Activated T-helper 2 cell treated with anti-CD3 and anti-CD28 coated beads, Interferon-gamma antibody, Interleukin-2, Interleukin-4, amounts not matched to agents 10 μg/mL and 5 μg/mL and 100 μg/mL, durations not matched to agents 14 hours and 24 hours and 36 hours (primary cell): Measurements from ENCODE around the gene AGPAT3. TPM values are rescaled to one million over a fixed set of nuclear protein-coding genes. Genes with fewer than 3 reads are reported as not detected.

Experiments used
- DNase-seq: peaks from one replicate; pipeline ENCODE4 v3.0.0; 2021; ENCODE audit warnings: low spot score
- H3K27ac Mint-ChIP-seq: one replicate; pipeline ENCODE4 v1.8.0; 2021; ENCODE audit warnings: mixed read lengths
- H3K27me3 Mint-ChIP-seq: one replicate; pipeline ENCODE4 v1.8.0; 2021; ENCODE audit warnings: low read depth, mixed read lengths
- H3K36me3 Mint-ChIP-seq: one replicate; pipeline ENCODE4 v1.8.0; 2021; ENCODE audit warnings: low read depth, mixed read lengths
- H3K4me1 Mint-ChIP-seq: one replicate; pipeline ENCODE4 v1.8.0; 2021; ENCODE audit warnings: low read depth, mixed read lengths
- H3K4me3 Mint-ChIP-seq: one replicate; pipeline ENCODE4 v1.8.0; 2021; ENCODE audit warnings: low read depth, mild to moderate bottlenecking, moderate library complexity, mixed read lengths
- H3K9me3 Mint-ChIP-seq: one replicate; pipeline ENCODE4 v1.8.0; 2021; ENCODE audit warnings: mixed read lengths
- intact Hi-C: fragments of 100-400 bp; cut with micrococcal nuclease; formaldehyde crosslinking; loops from one replicate; pipeline ENCODE4 v1.15.1; 2023
- total RNA-seq: library from RNA; stranded (reverse); gene quantifications from 2 replicates; pipeline ENCODE4 v1.2.3, GENCODE V29; 2022

Gene AGPAT3
- total RNA-seq, 1 donor from 2014 or later = 126 TPM

DNA sequence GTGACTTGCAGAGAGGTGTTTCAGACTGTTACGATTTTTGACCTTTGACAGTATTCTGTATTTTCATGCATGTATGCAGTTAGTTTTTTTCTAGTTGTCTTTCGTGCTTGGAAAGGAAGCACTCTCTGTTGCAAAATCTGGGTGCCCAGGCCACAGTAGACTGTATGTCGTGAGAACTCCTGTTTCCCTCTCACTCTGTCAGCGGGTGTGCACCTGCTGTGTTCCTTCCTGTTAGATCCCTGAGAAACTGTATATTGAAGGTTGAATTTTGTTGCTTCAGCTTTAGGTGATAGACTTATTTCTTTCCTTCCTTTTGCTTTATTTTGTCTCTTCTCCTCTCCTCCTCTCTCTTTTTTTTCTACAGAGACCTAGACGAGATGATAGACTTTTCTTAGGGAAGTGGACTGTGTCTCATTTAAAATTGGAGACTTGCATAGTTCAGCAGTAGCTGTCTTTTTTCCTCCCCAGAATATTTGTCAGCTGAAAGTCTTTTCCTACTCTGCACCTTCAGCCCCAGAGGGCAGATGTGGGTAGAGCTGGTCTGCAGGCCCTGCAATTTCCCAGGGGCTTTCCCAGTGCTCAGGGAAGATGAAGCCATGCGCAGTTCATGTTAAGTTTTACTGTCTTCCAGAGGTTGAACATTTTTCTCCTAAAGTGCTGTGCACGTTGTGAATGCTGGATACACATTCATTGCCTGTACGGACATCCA, 148.5 kb downstream of the AGPAT3 start:
- H3K4me3 Mint-ChIP-seq = peak overlapping the region; percentile 91
- no peak for DNase-seq
- intact Hi-C loops = no loop called here
- no peaks in the 10 kb centered on the region for H3K9me3 Mint-ChIP-seq
- H3K27me3 Mint-ChIP-seq = no peaks in the 10 kb centered on the region
- peaks cover 34% of the 10 kb centered on the region for H3K36me3 Mint-ChIP-seq
- H3K4me1 Mint-ChIP-seq = peaks cover 48% of the 10 kb centered on the region
- peak overlapping the region; percentile 89 for H3K27ac Mint-ChIP-seq

- Mint-ChIP-seq H3K4me1 (peaks cover 64% of the 10 kb centered on the region), H3K27me3 (no peaks in the 10 kb centered on the region), H3K4me3 (no peak overlapping the region), H3K9me3 (no peaks in the 10 kb centered on the region), H3K27ac (peak overlapping the region; percentile 38), H3K36me3 (peaks cover 28% of the 10 kb centered on the region)
- intact Hi-C loops = no loop called here
- no peak for DNase-seq
Observed at GRCh38 chr21:44017601-44018000, 152.6 kb downstream of the AGPAT3 start.

DNA sequence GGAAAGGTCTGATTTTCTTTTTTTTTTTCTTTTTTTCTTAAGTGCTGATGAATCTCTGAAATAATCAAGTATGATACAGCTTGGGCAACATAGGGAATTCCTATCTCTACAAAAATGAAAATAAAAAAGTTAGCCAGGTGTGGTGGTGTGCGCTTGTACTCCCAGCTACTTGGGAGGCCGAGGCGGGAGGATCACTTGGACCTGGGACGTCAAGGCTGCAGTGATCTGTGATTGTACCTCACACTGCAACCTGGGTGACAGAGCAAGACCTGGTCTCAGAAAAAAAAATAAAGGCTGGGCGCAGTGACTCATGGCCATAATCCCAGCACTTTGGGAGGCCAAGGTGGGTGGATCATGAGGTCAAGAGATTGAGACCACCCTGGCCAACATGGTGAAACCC, 153.1 kb downstream of the AGPAT3 start:
- intact Hi-C loops = no loop called here
- peaks cover 64% of the 10 kb centered on the region for H3K4me1 Mint-ChIP-seq

GRCh38 chr21:44018813-44019567, 154.0 kb downstream of the AGPAT3 start:
- Mint-ChIP-seq H3K27ac (peak overlapping the region; percentile 42), H3K4me3 (no peak overlapping the region), H3K9me3 (no peaks in the 10 kb centered on the region), H3K36me3 (peaks cover 20% of the 10 kb centered on the region), H3K27me3 (no peaks in the 10 kb centered on the region), H3K4me1 (peaks cover 56% of the 10 kb centered on the region)
- intact Hi-C loops = no loop called here
- no peak for DNase-seq

More for the DNA sequence above, 153.1 kb downstream of the AGPAT3 start:
- Mint-ChIP-seq H3K4me3 (no peak overlapping the region), H3K9me3 (no peaks in the 10 kb centered on the region), H3K36me3 (peaks cover 28% of the 10 kb centered on the region), H3K27me3 (no peaks in the 10 kb centered on the region), H3K27ac (peak overlapping the region; percentile 38)
- no peak for DNase-seq

- intact Hi-C loops = no loop called here
- DNase-seq = no peak
- peaks cover 55% of the 10 kb centered on the region for H3K4me1 Mint-ChIP-seq
- no peak overlapping the region for H3K4me3 Mint-ChIP-seq
- H3K27ac Mint-ChIP-seq = peak overlapping the region; percentile 42
- no peaks in the 10 kb centered on the region for H3K27me3 Mint-ChIP-seq
- H3K36me3 Mint-ChIP-seq = peaks cover 14% of the 10 kb centered on the region
- H3K9me3 Mint-ChIP-seq = no peaks in the 10 kb centered on the region
Observed at GRCh38 chr21:44019568-44019958, 154.5 kb downstream of the AGPAT3 start.

GRCh38 chr21:44020551-44020950, 155.5 kb downstream of the AGPAT3 start:
- intact Hi-C loops = no loop called here
- peaks cover 59% of the 10 kb centered on the region for H3K4me1 Mint-ChIP-seq
- H3K27ac Mint-ChIP-seq = peak overlapping the region; percentile 20
- no peaks in the 10 kb centered on the region for H3K27me3 Mint-ChIP-seq
- no peak overlapping the region for H3K4me3 Mint-ChIP-seq
- DNase-seq = no peak
- H3K9me3 Mint-ChIP-seq = no peaks in the 10 kb centered on the region
- H3K36me3 Mint-ChIP-seq = peaks cover 9% of the 10 kb centered on the region

- no peaks in the 10 kb centered on the region for H3K9me3 Mint-ChIP-seq
- no peak for DNase-seq
- H3K27me3 Mint-ChIP-seq = no peaks in the 10 kb centered on the region
- intact Hi-C loops = no loop called here
- no peak overlapping the region for H3K4me3 Mint-ChIP-seq
- peaks cover 11% of the 10 kb centered on the region for H3K36me3 Mint-ChIP-seq
- peak overlapping the region; percentile 1 for H3K27ac Mint-ChIP-seq
- H3K4me1 Mint-ChIP-seq = peaks cover 60% of the 10 kb centered on the region
Observed at GRCh38 chr21:44021064-44021463, 156.0 kb downstream of the AGPAT3 start.

- intact Hi-C loops = loop anchor here (2.0 kb wide), 1 partner anchor 41 kb away; no protein-coding TSS in a partner anchor
- no peaks in the 10 kb centered on the region for H3K9me3 Mint-ChIP-seq
- H3K36me3 Mint-ChIP-seq = peaks cover 20% of the 10 kb centered on the region
- peaks cover 46% of the 10 kb centered on the region for H3K4me1 Mint-ChIP-seq
- H3K27me3 Mint-ChIP-seq = no peaks in the 10 kb centered on the region
- no peak for DNase-seq
- H3K27ac Mint-ChIP-seq = no peak overlapping the region
- H3K4me3 Mint-ChIP-seq = no peak overlapping the region
Observed at GRCh38 chr21:44024257-44024656, 159.2 kb downstream of the AGPAT3 start.

- DNase-seq = no peak
- Mint-ChIP-seq H3K27me3 (no peaks in the 10 kb centered on the region), H3K9me3 (no peaks in the 10 kb centered on the region), H3K4me1 (peaks cover 44% of the 10 kb centered on the region), H3K4me3 (no peak overlapping the region), H3K36me3 (peaks cover 23% of the 10 kb centered on the region), H3K27ac (peak overlapping the region; percentile 64)
- intact Hi-C loops = loop anchor here (2.0 kb wide), 1 partner anchor 40 kb away; no protein-coding TSS in a partner anchor
Observed at GRCh38 chr21:44024887-44025353, 159.9 kb downstream of the AGPAT3 start.

DNA sequence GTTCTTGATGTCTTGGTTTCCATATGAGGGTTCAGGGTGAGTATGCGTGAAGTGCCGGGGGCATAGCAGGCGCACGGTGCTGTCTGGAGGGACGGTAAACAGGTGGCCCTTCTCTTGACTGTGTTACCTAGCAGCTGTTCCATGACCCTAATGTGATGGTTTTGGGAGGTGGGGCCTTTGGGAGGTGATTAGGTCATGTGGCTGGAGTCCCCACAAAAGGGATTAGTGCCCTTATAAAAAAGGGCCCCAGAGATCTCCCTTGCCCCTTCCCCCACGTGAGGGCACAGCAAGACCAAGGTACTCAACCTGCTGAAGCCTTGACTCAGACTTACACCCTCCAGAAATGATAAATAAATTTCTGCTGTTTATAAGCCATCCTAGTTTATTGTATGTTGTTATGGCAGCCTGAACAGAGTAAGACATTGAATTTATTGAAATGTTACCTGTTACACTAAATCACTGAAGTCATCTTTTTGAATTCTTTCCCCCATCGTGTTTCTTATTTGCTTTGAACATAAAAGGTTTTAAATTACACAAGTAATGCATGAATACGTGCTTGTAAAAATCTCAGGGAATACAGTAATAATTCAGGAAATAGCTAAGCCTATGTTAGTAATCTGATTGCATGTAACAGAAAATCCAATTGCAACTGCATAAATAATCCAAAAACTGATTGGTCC, 162.7 kb downstream of the AGPAT3 start:
- Mint-ChIP-seq H3K4me1 (peaks cover 36% of the 10 kb centered on the region), H3K27me3 (no peaks in the 10 kb centered on the region), H3K9me3 (no peaks in the 10 kb centered on the region), H3K4me3 (no peak overlapping the region), H3K27ac (no peak overlapping the region), H3K36me3 (peaks cover 34% of the 10 kb centered on the region)
- intact Hi-C loops = no loop called here
- no peak for DNase-seq

DNA sequence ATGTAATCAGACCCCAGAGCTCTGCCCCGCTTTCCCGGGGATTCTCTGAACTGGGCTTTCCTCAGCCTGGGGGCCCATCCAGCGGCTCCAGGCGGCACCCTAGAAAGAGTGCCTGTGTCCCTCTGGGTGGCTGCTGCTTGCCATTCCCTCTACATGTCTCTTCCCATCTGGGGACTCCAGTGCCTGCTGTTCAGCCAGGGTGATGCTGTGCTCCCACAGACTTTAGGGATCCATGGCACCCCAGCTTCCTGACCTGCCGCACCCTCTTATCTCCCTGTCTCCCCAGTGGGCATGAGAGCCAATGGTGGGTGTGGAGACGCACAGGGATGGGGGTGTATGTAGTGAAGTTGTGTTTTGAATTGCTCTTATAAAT, 163.2 kb downstream of the AGPAT3 start:
- Mint-ChIP-seq H3K4me1 (peaks cover 36% of the 10 kb centered on the region), H3K27ac (no peak overlapping the region), H3K36me3 (peaks cover 38% of the 10 kb centered on the region), H3K4me3 (no peak overlapping the region), H3K27me3 (no peaks in the 10 kb centered on the region), H3K9me3 (no peaks in the 10 kb centered on the region)
- intact Hi-C loops = no loop called here
- no peak for DNase-seq

DNA sequence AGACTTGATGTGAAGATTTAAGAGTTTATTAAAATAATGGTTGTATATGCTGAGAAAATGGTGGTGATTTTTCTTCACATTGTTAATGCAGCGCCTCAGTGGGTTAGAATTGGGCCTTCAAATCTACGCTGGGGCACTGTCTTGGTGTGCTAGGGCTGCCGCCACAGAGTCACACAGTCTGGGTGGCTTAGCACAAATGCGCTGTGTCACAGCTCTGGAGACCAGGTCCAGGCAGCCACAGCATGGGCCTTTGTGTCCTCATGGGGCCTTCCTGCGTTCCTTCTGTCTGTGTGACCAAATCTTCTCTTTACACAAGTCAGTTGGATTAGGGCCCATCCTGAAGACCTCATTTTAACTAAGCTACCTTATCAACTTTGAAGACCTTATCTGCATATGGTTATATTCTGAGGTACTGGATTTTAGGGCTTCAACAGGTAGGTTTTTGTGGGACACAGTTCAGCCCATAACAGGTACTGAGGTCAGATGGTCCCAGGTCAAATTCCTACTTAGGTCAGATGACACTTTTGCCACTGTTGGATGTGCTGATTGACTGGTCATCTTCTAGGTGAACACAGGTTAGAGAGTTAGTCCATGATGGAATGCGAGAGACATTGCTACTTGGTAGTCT, 164.6 kb downstream of the AGPAT3 start:
- intact Hi-C loops = no loop called here
- Mint-ChIP-seq H3K36me3 (peaks cover 49% of the 10 kb centered on the region), H3K27ac (no peak overlapping the region), H3K9me3 (no peaks in the 10 kb centered on the region), H3K4me1 (peaks cover 32% of the 10 kb centered on the region), H3K27me3 (no peaks in the 10 kb centered on the region), H3K4me3 (no peak overlapping the region)
- no peak for DNase-seq
